Measurements from ENCODE around the gene FZD10.

- peak; percentile 38 to 83 (median 57) for TF ChIP-seq CTCF (optimal IDR thresholded peaks at IDR 0.05 in 1 of 3, IDR thresholded peaks at IDR 0.05 in 1 of 3, conservative IDR thresholded peaks at IDR 0.05 in 1 of 3; ENCODE audit: extremely low read depth in 1 of 3, insufficient read depth in 2 of 3, low read length in 3 of 3)
- TF ChIP-seq EZH2 (IDR thresholded peaks at IDR 0.05; ENCODE audit: low read length), result no peak
Measured at GRCh38 chr12:130192642-130193345, 30.5 kb downstream of the FZD10 start.

All from keratinocyte (primary cell).